Thoracic aorta (tissue), 2 donors: ENCODE measurements around the gene CMPK1. TPM values are rescaled to one million over a fixed set of nuclear protein-coding genes. Genes with fewer than 3 reads are reported as not detected.
"Not testable (repeated sequence)": the region's sequence is repeated elsewhere in the genome, so short reads cannot be mapped to it uniquely, and the experiment has no call there.

Experiments
- ATAC-seq: fragments of 150-250 bp; one replicate; pipeline ENCODE4 v1.8.0; 2017; ENCODE audit warnings: low read depth; ENCODE audit not compliant: insufficient number of reproducible peaks, low FRiP score
- DNase-seq: peaks from one replicate; pipeline ENCODE4 v3.0.0-alpha.2; 2020; ENCODE audit warnings: low spot score
- H3K27ac ChIP-seq, 2 donors: fragments of 200-600 bp; sonication (generic); 1 replicate in 1 of 2; 2 replicates in 1 of 2; pipeline ENCODE4 v1.5.1; 2016; ENCODE audit warnings: mild to moderate bottlenecking in 2 of 2, moderate library complexity in 2 of 2
- H3K27me3 ChIP-seq: fragments of 200-600 bp; sonication (generic); replicated peaks from 2 replicates; pipeline ENCODE4 v1.6.0; 2016; ENCODE audit warnings: mild to moderate bottlenecking; ENCODE audit not compliant: insufficient read depth
- H3K36me3 ChIP-seq: fragments of 200-600 bp; sonication (generic); one replicate; pipeline ENCODE4 v1.5.1; 2016
- H3K4me1 ChIP-seq, 2 donors: fragments of 200-600 bp; sonication (generic); 1 replicate in 1 of 2; 2 replicates in 1 of 2; pipeline versions ENCODE4 v1.5.1 to v1.6.0; 2016; ENCODE audit warnings: low read depth in 2 of 2, mild to moderate bottlenecking in 1 of 2; ENCODE audit not compliant: control insufficient read depth in 1 of 2
- H3K4me3 ChIP-seq: fragments of 200-600 bp; sonication (generic); 2 replicates; pipeline ENCODE4 v1.5.1; 2016; ENCODE audit warnings: mild to moderate bottlenecking
- H3K9me3 ChIP-seq: fragments of 200-600 bp; sonication (generic); 2 replicates; pipeline ENCODE4 v1.5.1; 2016
- total RNA-seq, 2 donors: library from RNA; depleted of rRNA; stranded (reverse); fragments of >200 nt; gene quantifications; one replicate each; pipeline versions ENCODE4 v1.1.0 to v1.2.3, GENCODE V29; 2016
- TF ChIP-seq, protein P1 (sequence below): fragments of 200-600 bp; sonication (generic); IDR thresholded peaks from one replicate; pipeline ENCODE4 v1.5.1; 2019; ENCODE audit warnings: antibody characterized with exemption

The CMPK1 gene
- total RNA-seq, 2 donors from 2014 or later = 117 to 146 TPM

DNA sequence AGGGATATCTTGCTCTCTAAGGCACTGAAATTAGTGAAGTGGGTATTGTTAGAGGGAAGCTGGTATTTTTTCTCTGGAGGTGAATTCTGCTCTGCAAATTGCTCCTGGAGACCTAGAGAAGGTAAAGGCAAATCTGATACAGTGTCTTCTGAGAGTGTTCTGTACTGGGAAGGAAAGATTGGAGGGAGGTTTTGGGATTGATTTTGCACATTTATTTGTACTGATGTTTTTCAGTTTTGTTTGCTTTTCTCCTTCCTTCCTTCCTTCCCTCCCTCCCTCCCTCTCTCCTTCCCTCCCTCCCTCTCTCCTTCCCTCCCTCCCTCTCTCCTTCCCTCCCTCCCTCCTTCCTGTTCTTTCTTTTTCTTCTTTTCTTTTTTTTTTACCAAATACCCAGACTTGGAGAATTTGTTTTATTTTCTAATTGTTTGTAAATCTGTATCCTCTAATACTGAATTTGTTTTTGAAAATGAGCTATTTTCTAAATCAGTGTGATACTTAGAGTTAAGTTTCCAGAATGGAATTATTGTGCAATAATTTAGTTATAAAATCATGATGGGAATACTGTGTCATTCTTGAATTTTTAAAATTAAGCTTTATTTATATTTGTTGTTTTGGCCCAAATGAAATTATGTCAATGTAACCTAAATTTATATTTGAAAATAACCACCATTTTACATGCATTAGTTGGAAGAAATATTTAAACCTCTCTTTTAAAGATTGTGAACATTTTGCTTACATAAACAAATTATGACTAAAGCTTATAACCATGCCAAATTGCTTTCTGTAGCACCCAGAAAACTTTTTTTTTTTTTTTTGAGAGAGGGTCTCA is 4.9 kb downstream of the CMPK1 start:
- no peak overlapping the region for H3K4me3 ChIP-seq
- no peaks in the 10 kb centered on the region for H3K36me3 ChIP-seq
- no peaks in the 10 kb centered on the region for H3K27me3 ChIP-seq
- DNase-seq = no peak
- H3K9me3 ChIP-seq = no peaks in the 10 kb centered on the region
- peaks cover 17 to 22% of the 10 kb centered on the region in 2 donors for H3K4me1 ChIP-seq
- H3K27ac ChIP-seq = no peak overlapping the region
- ATAC-seq = no peak
- TF ChIP-seq, protein P1, sequence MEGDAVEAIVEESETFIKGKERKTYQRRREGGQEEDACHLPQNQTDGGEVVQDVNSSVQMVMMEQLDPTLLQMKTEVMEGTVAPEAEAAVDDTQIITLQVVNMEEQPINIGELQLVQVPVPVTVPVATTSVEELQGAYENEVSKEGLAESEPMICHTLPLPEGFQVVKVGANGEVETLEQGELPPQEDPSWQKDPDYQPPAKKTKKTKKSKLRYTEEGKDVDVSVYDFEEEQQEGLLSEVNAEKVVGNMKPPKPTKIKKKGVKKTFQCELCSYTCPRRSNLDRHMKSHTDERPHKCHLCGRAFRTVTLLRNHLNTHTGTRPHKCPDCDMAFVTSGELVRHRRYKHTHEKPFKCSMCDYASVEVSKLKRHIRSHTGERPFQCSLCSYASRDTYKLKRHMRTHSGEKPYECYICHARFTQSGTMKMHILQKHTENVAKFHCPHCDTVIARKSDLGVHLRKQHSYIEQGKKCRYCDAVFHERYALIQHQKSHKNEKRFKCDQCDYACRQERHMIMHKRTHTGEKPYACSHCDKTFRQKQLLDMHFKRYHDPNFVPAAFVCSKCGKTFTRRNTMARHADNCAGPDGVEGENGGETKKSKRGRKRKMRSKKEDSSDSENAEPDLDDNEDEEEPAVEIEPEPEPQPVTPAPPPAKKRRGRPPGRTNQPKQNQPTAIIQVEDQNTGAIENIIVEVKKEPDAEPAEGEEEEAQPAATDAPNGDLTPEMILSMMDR = no peak

DNA sequence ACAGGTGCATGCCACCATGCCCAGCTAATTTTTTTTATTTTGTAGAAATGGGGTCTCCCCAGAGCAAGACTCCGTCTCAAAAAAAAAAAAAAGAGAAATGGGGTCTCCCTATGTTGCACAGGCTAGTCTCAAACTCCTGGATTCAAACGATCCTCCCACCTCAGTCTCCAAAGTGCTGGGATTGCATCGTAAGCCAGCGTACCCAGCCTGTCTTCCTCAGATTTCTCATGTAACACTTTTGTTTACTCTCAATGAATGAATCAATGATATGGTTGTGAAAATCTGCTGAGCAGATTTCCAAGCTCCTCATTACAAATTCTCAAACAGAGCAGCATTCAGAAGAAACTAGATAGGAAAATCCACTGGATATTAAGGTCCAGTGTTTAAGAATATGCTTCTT is 6.6 kb downstream of the CMPK1 start:
- Histone ChIP-seq H3K4me3 (no peak overlapping the region), H3K4me1 (peaks cover 11 to 16% of the 10 kb centered on the region in 2 donors), H3K27ac (no peak overlapping the region), H3K36me3 (no peaks in the 10 kb centered on the region), H3K9me3 (no peaks in the 10 kb centered on the region), H3K27me3 (no peaks in the 10 kb centered on the region)
- ATAC-seq (no peak), DNase-seq (no peak)
- TF ChIP-seq, protein P1 = no peak

DNA sequence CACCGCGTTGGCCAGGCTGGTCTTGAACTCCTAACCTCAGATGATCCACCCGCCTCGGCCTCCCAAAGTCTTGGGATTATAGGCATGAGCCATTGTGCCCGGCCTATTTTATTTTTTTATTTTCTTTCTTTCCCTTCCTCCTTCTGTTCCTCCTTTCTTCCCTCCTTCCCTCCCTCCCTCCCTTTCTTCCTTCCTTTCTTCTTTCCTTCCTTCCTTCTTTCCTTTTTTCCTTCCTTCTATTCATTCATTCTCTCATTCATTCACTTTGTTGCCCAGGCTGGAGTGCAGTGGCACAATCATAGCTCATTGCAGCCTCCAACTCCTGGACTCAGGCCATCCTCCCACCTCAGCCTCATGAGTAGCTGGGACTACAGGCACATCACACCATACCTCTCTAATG is 13.4 kb downstream of the CMPK1 start:
- H3K27ac ChIP-seq, H3K27me3 ChIP-seq, DNase-seq, H3K9me3 ChIP-seq, ATAC-seq, H3K36me3 ChIP-seq, H3K4me3 ChIP-seq, H3K4me1 ChIP-seq: not testable (repeated sequence)

DNA sequence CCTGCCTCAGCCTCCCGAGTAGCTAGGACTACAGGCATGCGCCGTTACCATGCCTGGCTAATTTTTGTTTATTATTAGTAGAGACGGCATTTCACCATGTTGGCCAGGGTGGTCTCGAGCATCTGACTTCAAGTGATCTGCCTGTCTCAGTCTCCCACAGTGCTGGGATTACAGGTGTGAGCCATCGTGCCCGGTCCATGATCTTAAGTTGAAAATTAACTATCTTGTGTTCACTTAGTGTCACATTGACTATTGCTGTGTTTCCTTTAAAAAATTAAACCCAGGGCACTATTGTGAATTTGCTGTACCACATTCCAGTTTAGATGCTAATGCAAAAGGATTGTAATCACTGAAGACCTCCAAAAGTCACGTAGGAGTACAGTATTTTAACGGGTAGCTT is 14.1 kb downstream of the CMPK1 start:
- Histone ChIP-seq H3K36me3 (no peaks in the 10 kb centered on the region), H3K4me1 (peaks cover 0 to 10% of the 10 kb centered on the region in 2 donors), H3K4me3 (no peak overlapping the region), H3K27ac (no peak overlapping the region), H3K9me3 (no peaks in the 10 kb centered on the region), H3K27me3 (no peaks in the 10 kb centered on the region)
- TF ChIP-seq, protein P1 = no peak
- DNase-seq = no peak
- ATAC-seq = no peak

DNA sequence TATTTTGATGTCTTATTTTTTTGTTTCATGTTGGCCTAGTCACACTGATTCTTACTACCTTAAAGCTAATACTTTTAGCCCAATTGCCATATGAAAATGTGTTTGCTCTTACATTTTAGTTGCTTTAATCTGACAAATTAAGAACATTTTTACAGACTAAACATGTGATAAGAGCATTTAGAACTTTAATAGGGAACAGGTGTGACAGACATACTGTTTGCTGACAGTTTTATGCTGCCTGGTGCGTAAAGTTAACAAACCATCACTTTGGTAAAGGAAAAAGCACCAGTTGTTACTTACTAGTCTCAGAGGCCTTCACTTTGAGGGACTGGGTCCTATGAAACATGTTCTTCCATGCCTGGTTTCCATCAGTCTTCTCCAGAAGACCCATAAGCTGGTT is 14.7 kb downstream of the CMPK1 start:
- no peak for DNase-seq
- Histone ChIP-seq H3K4me3 (no peak overlapping the region), H3K4me1 (peaks cover 0 to 14% of the 10 kb centered on the region in 2 donors), H3K27ac (no peak overlapping the region), H3K9me3 (no peaks in the 10 kb centered on the region), H3K36me3 (no peaks in the 10 kb centered on the region), H3K27me3 (no peaks in the 10 kb centered on the region)
- ATAC-seq = no peak
- TF ChIP-seq, protein P1 = no peak
